H9 (cell line): ENCODE measurements around the gene SORCS2. TPM values are rescaled to one million over a fixed set of nuclear protein-coding genes. Genes with fewer than 3 reads are reported as not detected.

Source experiments
- DNase-seq: peaks from one replicate; pipeline ENCODE4 v3.0.0-alpha.2; 2017
- H2AFZ ChIP-seq: one replicate; pipeline ENCODE4 v1.6.1; 2013; ENCODE audit warnings: mild to moderate bottlenecking, low read length, control low read depth, moderate library complexity
- H2AK5ac ChIP-seq: 2 replicates; pipeline ENCODE4 v1.6.1; 2013; ENCODE audit warnings: low read length, control low read depth, mixed read lengths; ENCODE audit not compliant: insufficient read length
- H2BK120ac ChIP-seq: one replicate; pipeline ENCODE4 v1.6.1; 2013; ENCODE audit warnings: low read depth, mild to moderate bottlenecking, low read length, control low read depth, inconsistent platforms; ENCODE audit not compliant: poor library complexity, severe bottlenecking
- H2BK12ac ChIP-seq: 2 replicates; pipeline ENCODE4 v1.6.1; 2013; ENCODE audit warnings: low read length, control low read depth, mixed read lengths, low read depth; ENCODE audit not compliant: insufficient read length
- H2BK15ac ChIP-seq: 2 replicates; pipeline ENCODE4 v1.6.1; 2013; ENCODE audit warnings: low read depth, low read length, control low read depth
- H2BK20ac ChIP-seq: one replicate; pipeline ENCODE4 v1.6.1; 2013; ENCODE audit warnings: low read depth, mild to moderate bottlenecking, low read length, control low read depth, inconsistent platforms; ENCODE audit not compliant: poor library complexity, severe bottlenecking
- H2BK5ac ChIP-seq: 2 replicates; pipeline ENCODE4 v1.6.1; 2013; ENCODE audit warnings: low read length, control low read depth, mixed read lengths; ENCODE audit not compliant: insufficient read length
- H3K14ac ChIP-seq: 2 replicates; pipeline ENCODE4 v1.6.1; 2013; ENCODE audit warnings: low read length, control low read depth; ENCODE audit not compliant: insufficient read depth
- H3K18ac ChIP-seq: 2 replicates; pipeline ENCODE4 v1.6.1; 2013; ENCODE audit warnings: low read depth, mild to moderate bottlenecking, mixed read lengths, low read length, control low read depth; ENCODE audit not compliant: insufficient read length
- H3K23ac ChIP-seq: 2 replicates; pipeline ENCODE4 v1.6.1; 2013; ENCODE audit warnings: low read length, control low read depth, mixed read lengths, low read depth; ENCODE audit not compliant: insufficient read length
- H3K23me2 ChIP-seq: 2 replicates; pipeline ENCODE4 v1.6.1; 2013; ENCODE audit warnings: low read depth, mild to moderate bottlenecking, mixed read lengths, low read length, control low read depth; ENCODE audit not compliant: insufficient read length, poor library complexity, severe bottlenecking
- H3K27ac ChIP-seq: 2 replicates; pipeline ENCODE4 v1.5.1; 2013; ENCODE audit warnings: low read length, control low read depth, mixed read lengths, low read depth; ENCODE audit not compliant: insufficient read length
- H3K27me3 ChIP-seq: 2 replicates; pipeline ENCODE4 v1.6.1; 2013; ENCODE audit warnings: low read length, control low read depth, inconsistent platforms; ENCODE audit not compliant: insufficient read depth
- H3K4ac ChIP-seq: 2 replicates; pipeline ENCODE4 v1.6.1; 2013; ENCODE audit warnings: low read depth, mild to moderate bottlenecking, control low read depth, inconsistent platforms, low read length, moderate library complexity
- H3K4me1 ChIP-seq: 2 replicates; pipeline ENCODE4 v1.6.1; 2013; ENCODE audit warnings: low read length, control low read depth, inconsistent platforms; ENCODE audit not compliant: insufficient read depth
- H3K4me2 ChIP-seq: 2 replicates; pipeline ENCODE4 v1.6.1; 2013; ENCODE audit warnings: low read length, control low read depth, mixed read lengths; ENCODE audit not compliant: insufficient read length, insufficient read depth
- H3K56ac ChIP-seq: 2 replicates; pipeline ENCODE4 v1.6.1; 2013; ENCODE audit warnings: low read depth, mild to moderate bottlenecking, mixed read lengths, low read length, control low read depth; ENCODE audit not compliant: insufficient read length
- H3K79me1 ChIP-seq: 2 replicates; pipeline ENCODE4 v1.6.1; 2013; ENCODE audit warnings: low read depth, mild to moderate bottlenecking, moderate library complexity, low read length, control low read depth, inconsistent platforms; ENCODE audit not compliant: insufficient read depth, poor library complexity, severe bottlenecking
- H3K79me2 ChIP-seq: 2 replicates; pipeline ENCODE4 v1.6.1; 2013; ENCODE audit warnings: low read length, control low read depth, inconsistent platforms; ENCODE audit not compliant: insufficient read depth
- H3K9ac ChIP-seq: 2 replicates; pipeline ENCODE4 v1.6.1; 2013; ENCODE audit warnings: low read length, control low read depth, mixed read lengths; ENCODE audit not compliant: insufficient read length; ENCODE audit errors: extremely low read depth
- H3K9me3 ChIP-seq: one replicate; pipeline ENCODE4 v1.6.1; 2013; ENCODE audit warnings: low read depth, low read length, inconsistent platforms; ENCODE audit not compliant: control insufficient read depth
- H3T11ph ChIP-seq: one replicate; pipeline ENCODE4 v1.6.1; 2013; ENCODE audit warnings: mild to moderate bottlenecking, low read length, control low read depth, inconsistent platforms
- H4K20me1 ChIP-seq: one replicate; pipeline ENCODE4 v1.6.1; 2013; ENCODE audit not compliant: control insufficient read depth, insufficient read length, insufficient read depth
- H4K5ac ChIP-seq: 2 replicates; pipeline ENCODE4 v1.6.1; 2013; ENCODE audit warnings: low read depth, mild to moderate bottlenecking, mixed read lengths, low read length, control low read depth; ENCODE audit not compliant: insufficient read length
- H4K8ac ChIP-seq: replicated peaks from 2 replicates; pipeline ENCODE4 v1.6.1; 2013; ENCODE audit warnings: low read length, control low read depth, mixed read lengths, low read depth; ENCODE audit not compliant: insufficient read length
- H4K91ac ChIP-seq: 2 replicates; pipeline ENCODE4 v1.6.1; 2013; ENCODE audit warnings: low read depth, mild to moderate bottlenecking, moderate library complexity, mixed read lengths, low read length, control low read depth; ENCODE audit not compliant: insufficient read length
- H3K27ac Mint-ChIP-seq, 3 experiments: 2 replicates in 2 of 3; 3 replicates in 1 of 3; pipeline ENCODE4 v1.8.0; 2020 to 2021; ENCODE audit warnings: mixed read lengths in 3 of 3, mild to moderate bottlenecking in 1 of 3, moderate library complexity in 1 of 3
- H3K27me3 Mint-ChIP-seq: 2 replicates; pipeline ENCODE4 v1.8.0; 2021; ENCODE audit warnings: low read depth, mild to moderate bottlenecking, moderate library complexity, mixed read lengths
- H3K36me3 Mint-ChIP-seq, 3 experiments: 2 replicates in 2 of 3; 3 replicates in 1 of 3; pipeline ENCODE4 v1.8.0; 2020 to 2021; ENCODE audit warnings: low read depth in 3 of 3, mixed read lengths in 3 of 3; ENCODE audit not compliant: insufficient read depth in 1 of 3
- H3K4me1 Mint-ChIP-seq, 2 experiments: 2 replicates each; pipeline ENCODE4 v1.8.0; 2020; ENCODE audit warnings: mixed read lengths in 2 of 2
- H3K4me3 Mint-ChIP-seq, 2 experiments: 2 replicates in 1 of 2; 3 replicates in 1 of 2; pipeline ENCODE4 v1.8.0; 2020 to 2021; ENCODE audit warnings: mild to moderate bottlenecking in 2 of 2, mixed read lengths in 2 of 2, moderate library complexity in 1 of 2
- H3K9me3 Mint-ChIP-seq, 2 experiments: 2 replicates in 1 of 2; 3 replicates in 1 of 2; pipeline ENCODE4 v1.8.0; 2020; ENCODE audit warnings: mild to moderate bottlenecking in 2 of 2, mixed read lengths in 2 of 2, moderate library complexity in 1 of 2
- CTCF ChIP-seq: fragments of 200-600 bp; sonication (generic); conservative IDR thresholded peaks from 3 replicates; pipeline ENCODE4 v1.8.0; 2021; ENCODE audit warnings: antibody characterized with exemption, mild to moderate bottlenecking
- WGBS: extraction: QIAGEN DNeasy Blood & Tissue Kit; methylation state at CpG from one replicate; pipeline ENCODE4 v1.1.7; 2013; ENCODE audit warnings: missing lambda C conversion rate, low lambda C conversion rate, mixed read lengths; ENCODE audit not compliant: insufficient read length; ENCODE audit errors: extremely low coverage; 5-methylcytosine and 5-hydroxymethylcytosine counted together
- total RNA-seq: library from RNA; stranded (reverse); gene quantifications from 2 replicates; pipeline ENCODE4 v1.2.1, GENCODE V29; 2021

Gene SORCS2
- total RNA-seq, 1 experiment from 2014 or later = 0.57 TPM

- H2BK15ac ChIP-seq = no peak overlapping the region
- Mint-ChIP-seq H3K27ac (peak overlapping the region in 1 of 3 experiments; percentile 79; a peak in 1 of 7 replicates), H3K4me1 (peaks cover 29 to 39% of the 10 kb centered on the region in 2 experiments), H3K9me3 (no peaks in the 10 kb centered on the region; a peak in 2 of 5 replicates), H3K36me3 (no peaks in the 10 kb centered on the region), H3K4me3 (no peak overlapping the region), H3K27me3 (peaks cover 20% of the 10 kb centered on the region)
- H3K79me1 ChIP-seq = no peaks in the 10 kb centered on the region
- H3K23me2 ChIP-seq = peaks cover 3% of the 10 kb centered on the region
- H3K4me1 ChIP-seq = no peaks in the 10 kb centered on the region; the same call in 1 of the 2 replicates
- no peaks in the 10 kb centered on the region; the same call in 1 of the 2 replicates for H3K27me3 ChIP-seq
- no peaks in the 10 kb centered on the region for H4K20me1 ChIP-seq
- H3K4me2 ChIP-seq = no peak overlapping the region
- H3K4ac ChIP-seq = no peak overlapping the region
- no peak overlapping the region for H2BK5ac ChIP-seq
- H4K5ac ChIP-seq = no peak overlapping the region
- H4K8ac ChIP-seq = no peak overlapping the region
- WGBS = no CpG with 5 or more reads among the region's 13 CpGs
- no peak overlapping the region for H3K56ac ChIP-seq
- no peak overlapping the region for H2AK5ac ChIP-seq
- H4K91ac ChIP-seq = no peak overlapping the region
- H2BK20ac ChIP-seq = no peak overlapping the region
- TF ChIP-seq CTCF = no peak
- H2AFZ ChIP-seq = no peak overlapping the region
- no peak overlapping the region for H2BK120ac ChIP-seq
- H3K79me2 ChIP-seq = no peaks in the 10 kb centered on the region
- DNase-seq = peak; percentile 21
- no peak overlapping the region for H3K27ac ChIP-seq
- H3K23ac ChIP-seq = no peak overlapping the region
- H3K14ac ChIP-seq = no peak overlapping the region; the same call in 1 of the 2 replicates
- H3K9ac ChIP-seq = no peak overlapping the region
- H2BK12ac ChIP-seq = no peak overlapping the region
- no peak overlapping the region for H3K18ac ChIP-seq
- no peaks in the 10 kb centered on the region for H3K9me3 ChIP-seq
- H3T11ph ChIP-seq = no peak overlapping the region
Observed at GRCh38 chr4:7425124-7425523, 232.8 kb downstream of the SORCS2 start.
